ENCODE data around the gene NEDD4L. TPM values are rescaled to one million over a fixed set of nuclear protein-coding genes. Genes with fewer than 3 reads are reported as not detected.

Gene NEDD4L
- total and polyA plus RNA-seq, 7 donors: 14.8 to 28.0 (median 19.6) TPM

DNA sequence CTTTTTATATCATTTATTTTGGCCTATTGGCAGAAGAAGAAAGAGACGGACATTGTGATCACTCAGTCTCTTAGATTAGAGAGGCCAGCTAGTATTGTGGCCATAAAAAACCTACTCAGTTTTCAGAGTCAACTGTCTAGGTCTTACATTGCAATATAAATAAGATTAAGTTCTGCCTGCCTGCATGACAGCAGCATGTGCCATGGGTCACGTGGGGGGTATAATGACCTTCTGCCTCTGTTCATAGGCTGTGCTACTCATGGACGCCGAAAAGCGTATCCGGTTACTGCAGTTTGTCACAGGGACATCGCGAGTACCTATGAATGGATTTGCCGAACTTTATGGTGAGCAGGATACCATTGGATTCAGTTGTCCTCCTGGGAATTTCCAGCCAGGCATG is 346.4 kb downstream of the NEDD4L start:
- Histone ChIP-seq H3K27ac (peak overlapping the region; percentile 74), H3K4me1 (peaks cover 27% of the 10 kb centered on the region), H3K9me3 (no peaks in the 10 kb centered on the region), H3K27me3 (ENCODE audit: insufficient read depth in 3 of 3, low read length in 2 of 3) (no peaks in the 10 kb centered on the region), H3K36me3 (ENCODE audit: insufficient read depth in 1 of 2, low read depth in 1 of 2) (peaks cover 0 to 64% of the 10 kb centered on the region in 2 donors), H3K4me3 (peak overlapping the region; percentile 30)
- ATAC-seq: peak; percentile 95 to 97 (median 96)
- WGBS, 3 donors: 35 to 50% (median 38%) methylated on average over 9 of the region's 9 CpGs
- TF ChIP-seq, protein P1, sequence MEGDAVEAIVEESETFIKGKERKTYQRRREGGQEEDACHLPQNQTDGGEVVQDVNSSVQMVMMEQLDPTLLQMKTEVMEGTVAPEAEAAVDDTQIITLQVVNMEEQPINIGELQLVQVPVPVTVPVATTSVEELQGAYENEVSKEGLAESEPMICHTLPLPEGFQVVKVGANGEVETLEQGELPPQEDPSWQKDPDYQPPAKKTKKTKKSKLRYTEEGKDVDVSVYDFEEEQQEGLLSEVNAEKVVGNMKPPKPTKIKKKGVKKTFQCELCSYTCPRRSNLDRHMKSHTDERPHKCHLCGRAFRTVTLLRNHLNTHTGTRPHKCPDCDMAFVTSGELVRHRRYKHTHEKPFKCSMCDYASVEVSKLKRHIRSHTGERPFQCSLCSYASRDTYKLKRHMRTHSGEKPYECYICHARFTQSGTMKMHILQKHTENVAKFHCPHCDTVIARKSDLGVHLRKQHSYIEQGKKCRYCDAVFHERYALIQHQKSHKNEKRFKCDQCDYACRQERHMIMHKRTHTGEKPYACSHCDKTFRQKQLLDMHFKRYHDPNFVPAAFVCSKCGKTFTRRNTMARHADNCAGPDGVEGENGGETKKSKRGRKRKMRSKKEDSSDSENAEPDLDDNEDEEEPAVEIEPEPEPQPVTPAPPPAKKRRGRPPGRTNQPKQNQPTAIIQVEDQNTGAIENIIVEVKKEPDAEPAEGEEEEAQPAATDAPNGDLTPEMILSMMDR (IDR thresholded peaks at IDR 0.05): no peak
- intact Hi-C loops (cut with DNase I): no loop called here
- DNase-seq: peak; percentile 65 to 86

DNA sequence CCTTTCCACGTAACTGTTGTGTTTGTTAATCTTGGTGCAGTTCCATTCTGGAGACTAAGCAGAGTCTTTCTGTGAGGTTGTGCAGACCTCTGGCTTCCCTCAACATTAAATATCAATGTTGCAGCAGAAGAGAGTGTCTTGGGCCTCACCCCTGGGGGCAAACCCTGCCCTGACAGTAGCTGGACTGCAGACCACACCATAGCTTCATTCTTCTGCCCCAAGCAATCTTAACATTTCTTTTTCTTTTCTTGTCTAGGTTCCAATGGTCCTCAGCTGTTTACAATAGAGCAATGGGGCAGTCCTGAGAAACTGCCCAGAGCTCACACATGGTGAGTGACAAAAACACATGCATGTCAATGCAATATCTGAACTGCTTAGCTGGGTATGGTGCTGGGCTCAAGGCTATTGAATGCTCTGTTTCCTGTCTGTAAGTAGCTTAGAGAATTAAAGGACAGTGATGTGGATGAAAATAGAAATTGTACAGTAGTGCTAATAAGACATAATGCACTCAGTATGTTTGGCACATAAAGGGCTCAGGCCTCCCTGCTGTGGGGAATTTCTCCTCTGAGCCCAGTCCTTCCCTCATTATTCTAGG is 347.3 kb downstream of the NEDD4L start:
- no peak overlapping the region for H3K4me3 ChIP-seq
- ATAC-seq (no peak), DNase-seq (no peak)
- H3K4me1 ChIP-seq: peaks cover 27% of the 10 kb centered on the region
- peak overlapping the region; percentile 74 for H3K27ac ChIP-seq
- no peaks in the 10 kb centered on the region for H3K9me3 ChIP-seq
- peaks cover 0 to 60% of the 10 kb centered on the region in 2 donors for H3K36me3 ChIP-seq (ENCODE audit: insufficient read depth in 1 of 2, low read depth in 1 of 2)
- TF ChIP-seq, protein P1 (IDR thresholded peaks at IDR 0.05): no peak
- H3K27me3 ChIP-seq (ENCODE audit: insufficient read depth in 3 of 3, low read length in 2 of 3): no peaks in the 10 kb centered on the region
- intact Hi-C loops (cut with DNase I): no loop called here
- 27 to 83% (median 50%) methylated on average over 1 of the region's 1 CpG for WGBS, 3 donors

DNA sequence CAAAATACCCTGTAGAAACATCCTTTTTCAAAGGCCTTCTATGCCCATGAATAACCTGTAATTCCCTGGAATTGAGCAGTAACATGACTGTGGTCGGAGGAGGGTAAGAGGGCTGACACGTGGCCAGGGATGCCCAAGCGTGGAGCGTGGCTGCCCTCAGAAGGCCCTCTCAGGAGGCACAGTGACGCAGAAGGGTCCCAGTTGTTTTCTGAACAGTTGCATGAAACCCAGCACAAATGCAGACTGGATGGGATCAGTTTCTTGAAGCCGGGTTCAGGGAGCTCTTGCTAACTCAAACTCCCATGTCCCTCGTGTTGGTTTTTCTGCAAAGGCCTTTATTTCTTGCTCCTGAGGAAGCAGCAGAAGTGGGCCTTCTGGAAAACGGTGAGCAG is 347.9 kb downstream of the NEDD4L start:
- TF ChIP-seq, protein P1 (IDR thresholded peaks at IDR 0.05): no peak
- no peaks in the 10 kb centered on the region for H3K9me3 ChIP-seq
- peaks cover 0 to 60% of the 10 kb centered on the region in 2 donors for H3K36me3 ChIP-seq (ENCODE audit: insufficient read depth in 1 of 2, low read depth in 1 of 2)
- no peaks in the 10 kb centered on the region for H3K27me3 ChIP-seq (ENCODE audit: insufficient read depth in 3 of 3, low read length in 2 of 3)
- ATAC-seq: no peak
- peaks cover 27% of the 10 kb centered on the region for H3K4me1 ChIP-seq
- intact Hi-C loops (cut with DNase I): no loop called here
- DNase-seq: no peak
- 67 to 74% (median 72%) methylated on average over 8 of the region's 8 CpGs for WGBS, 3 donors
- H3K4me3 ChIP-seq: no peak overlapping the region
- H3K27ac ChIP-seq: peak overlapping the region; percentile 74

DNA sequence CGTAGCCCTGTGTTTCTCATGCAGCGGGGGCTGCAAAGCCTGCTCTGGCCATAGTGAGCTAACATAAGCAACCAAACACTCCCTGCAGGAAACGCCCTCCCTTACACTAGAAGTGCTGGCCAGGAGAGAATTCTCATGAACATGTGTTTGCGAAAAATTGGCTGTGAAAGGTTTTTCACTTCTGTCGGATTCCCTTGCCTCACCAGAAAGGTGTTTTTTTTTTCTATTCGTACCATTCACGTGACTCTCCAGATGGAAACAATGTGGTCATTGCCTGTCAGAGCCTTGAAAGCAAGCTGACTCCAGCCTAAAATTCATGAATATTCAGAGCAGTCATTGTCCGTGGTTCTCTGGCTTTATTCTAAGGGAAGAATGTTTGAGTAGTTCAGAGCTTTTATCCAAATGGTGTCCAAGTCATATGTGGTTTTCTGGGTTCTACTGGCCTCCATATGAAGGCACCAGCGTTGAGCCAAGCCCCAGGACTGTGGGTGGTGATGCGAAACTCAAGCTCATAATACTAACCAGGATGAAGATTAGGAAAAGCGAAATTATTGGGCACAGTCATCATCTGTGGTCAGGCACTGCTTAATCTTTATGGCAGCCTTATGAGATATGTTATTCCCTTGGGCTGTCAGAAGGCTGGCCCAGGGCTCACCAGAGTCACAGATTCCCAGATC is 348.4 kb downstream of the NEDD4L start:
- 57 to 71% (median 66%) methylated on average over 11 of the region's 11 CpGs for WGBS, 3 donors
- DNase-seq: no peak
- no peak for ATAC-seq
- peaks cover 27% of the 10 kb centered on the region for H3K4me1 ChIP-seq
- H3K27ac ChIP-seq: peak overlapping the region; percentile 74
- H3K9me3 ChIP-seq: no peaks in the 10 kb centered on the region
- H3K4me3 ChIP-seq: no peak overlapping the region
- no peaks in the 10 kb centered on the region for H3K27me3 ChIP-seq (ENCODE audit: insufficient read depth in 3 of 3, low read length in 2 of 3)
- TF ChIP-seq, protein P1 (IDR thresholded peaks at IDR 0.05): no peak
- intact Hi-C loops (cut with DNase I): no loop called here
- peaks cover 0 to 56% of the 10 kb centered on the region in 2 donors for H3K36me3 ChIP-seq (ENCODE audit: insufficient read depth in 1 of 2, low read depth in 1 of 2)

Measured in psoas muscle (tissue), 8 donors.